Stomach (tissue), 9 donors: ENCODE results near the gene LILRB3. TPM values are rescaled to one million over a fixed set of nuclear protein-coding genes. Genes with fewer than 3 reads are reported as not detected.
"Not testable (repeated sequence)": the region's sequence is repeated elsewhere in the genome, so short reads cannot be mapped to it uniquely, and the experiment has no call there.

Source experiments
- DNase-seq, 2 donors: peaks; one replicate each; pipeline versions ENCODE4 v3.0.0 to v3.0.0-alpha.2; 2013 to 2019
- H3K27ac ChIP-seq, 5 donors: fragments of 200-600 bp in 4 of 5; sonication (generic) in 4 of 5; one replicate each; pipeline ENCODE4 v1.5.1; 2013 to 2019; ENCODE audit warnings: mild to moderate bottlenecking in 1 of 5, moderate library complexity in 1 of 5
- H3K27me3 ChIP-seq, 3 donors: fragments of 200-600 bp; sonication (generic); one replicate each; pipeline ENCODE4 v1.5.1; 2017 to 2019; ENCODE audit warnings: mixed run types in 1 of 3
- H3K36me3 ChIP-seq, 4 donors: fragments of 200-600 bp; sonication (generic); 1 replicate in 3 of 4; 2 replicates in 1 of 4; pipeline ENCODE4 v1.5.1; 2016 to 2019
- H3K4me1 ChIP-seq, 4 donors: fragments of 200-600 bp; sonication (generic); one replicate each; pipeline ENCODE4 v1.5.1; 2016 to 2019
- H3K4me3 ChIP-seq, 4 donors: fragments of 200-600 bp; sonication (generic) in 3 of 4; one replicate each; pipeline ENCODE4 v1.5.1; 2016 to 2019; ENCODE audit warnings: mild to moderate bottlenecking in 1 of 4
- H3K9me3 ChIP-seq, 4 donors: fragments of 200-600 bp; sonication (generic); one replicate each; pipeline ENCODE4 v1.5.1; 2016 to 2019
- EP300 ChIP-seq: sonication (generic); formaldehyde crosslinking; IDR thresholded peaks from one replicate; pipeline ENCODE4 v1.6.1; 2017; ENCODE audit warnings: antibody characterized with exemption
- POLR2A ChIP-seq, 4 donors: fragments of 450-650 bp; IDR thresholded peaks; one replicate each; pipeline ENCODE4 v1.6.1; 2016; ENCODE audit warnings: antibody characterized with exemption in 4 of 4, control low read depth in 2 of 4, mild to moderate bottlenecking in 1 of 4, moderate library complexity in 1 of 4
- POLR2AphosphoS5 ChIP-seq, 3 donors: sonication (generic); formaldehyde crosslinking; IDR thresholded peaks; one replicate each; pipeline ENCODE4 v1.6.1; 2016; ENCODE audit warnings: antibody characterized with exemption in 3 of 3
- WGBS, 5 donors: extraction: QIAGEN DNeasy Blood & Tissue Kit in 3 of 5; methylation state at CpG; one replicate each; pipeline versions ENCODE4 v1.1.5 to v1.1.7; 2013 to 2018; 5-methylcytosine and 5-hydroxymethylcytosine counted together
- intact Hi-C: fragments of 100-400 bp; cut with DNase I; formaldehyde crosslinking; loops from one replicate; pipeline ENCODE4 v1.15.1; 2023; ENCODE audit warnings: low total_unique reads
- polyA plus RNA-seq, 3 donors: library from polyadenylated mRNA; stranded (reverse); fragments of 200-250 nt; gene quantifications; one replicate each; pipeline ENCODE4 v1.2.3, GENCODE V29; 2013
- total RNA-seq, 5 donors: library from RNA; depleted of rRNA; stranded (reverse); fragments of >200 nt; gene quantifications; one replicate each; pipeline versions ENCODE4 v1.1.0 to v1.2.3, GENCODE V29; 2014 to 2016
- TF ChIP-seq, protein P1 (sequence below), 7 experiments: fragments of 450-650 bp in 4 of 7; fragments of 200-600 bp in 3 of 7; sonication (generic) in 3 of 7; IDR thresholded peaks; one replicate each; pipeline ENCODE4 v1.5.1; 2016 to 2019; ENCODE audit warnings: antibody characterized with exemption in 7 of 7, control low read depth in 2 of 7, mild to moderate bottlenecking in 1 of 7
- donor health status: healthy with polysubstance abuse.
- donor health status: Bipolar disorder and iron deficiency.
- donor health status: healthy.

Gene LILRB3
- total and polyA plus RNA-seq, 8 donors: 0.89 to 74.7 (median 2.5) TPM; not detected in 1

DNA sequence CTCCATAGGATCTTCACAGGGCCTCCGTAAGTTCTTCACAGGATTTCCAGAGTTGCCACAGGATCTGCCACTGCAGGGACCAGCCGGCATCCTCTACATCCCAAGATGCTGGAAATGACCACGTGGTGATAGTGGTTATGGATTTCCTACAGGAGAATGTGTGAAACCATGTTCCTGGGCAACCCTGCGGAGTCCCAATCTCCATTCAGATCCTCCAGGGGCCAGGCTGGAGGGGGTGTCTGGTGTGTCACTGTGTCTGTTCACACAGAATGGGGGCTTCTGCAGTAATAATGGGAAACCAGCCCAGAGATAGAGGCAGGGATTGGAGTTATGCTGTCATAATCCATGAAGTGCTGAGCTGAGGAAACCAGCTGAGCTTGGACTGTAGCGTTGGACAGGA, 11.1 kb upstream of the LILRB3 start:
- Histone ChIP-seq H3K4me1 (peaks cover 0 to 12% (median 3%) of the 10 kb centered on the region in 4 donors), H3K9me3 (peaks cover 0 to 6% (median 0%) of the 10 kb centered on the region in 4 donors), H3K36me3 (no peaks in the 10 kb centered on the region), H3K27me3 (peaks cover 0 to 33% (median 11%) of the 10 kb centered on the region in 3 donors), H3K4me3 (no peak overlapping the region), H3K27ac (no peak overlapping the region)
- DNase-seq: peak in 1 of 2 donors; percentile 11
- 4 to 73% (median 60%) methylated on average over 3 to 5 of the region's 5 CpGs for WGBS, 5 donors
- intact Hi-C loops: loop anchor here (5.0 kb wide), 1 partner anchor 62 kb away; the partner anchor contains the start of gene TMC4
- no peak for TF ChIP-seq POLR2AphosphoS5 (IDR thresholded peaks at IDR 0.05)
- no peak for TF ChIP-seq POLR2A (IDR thresholded peaks at IDR 0.05)
- no peak for TF ChIP-seq EP300
- TF ChIP-seq, protein P1, sequence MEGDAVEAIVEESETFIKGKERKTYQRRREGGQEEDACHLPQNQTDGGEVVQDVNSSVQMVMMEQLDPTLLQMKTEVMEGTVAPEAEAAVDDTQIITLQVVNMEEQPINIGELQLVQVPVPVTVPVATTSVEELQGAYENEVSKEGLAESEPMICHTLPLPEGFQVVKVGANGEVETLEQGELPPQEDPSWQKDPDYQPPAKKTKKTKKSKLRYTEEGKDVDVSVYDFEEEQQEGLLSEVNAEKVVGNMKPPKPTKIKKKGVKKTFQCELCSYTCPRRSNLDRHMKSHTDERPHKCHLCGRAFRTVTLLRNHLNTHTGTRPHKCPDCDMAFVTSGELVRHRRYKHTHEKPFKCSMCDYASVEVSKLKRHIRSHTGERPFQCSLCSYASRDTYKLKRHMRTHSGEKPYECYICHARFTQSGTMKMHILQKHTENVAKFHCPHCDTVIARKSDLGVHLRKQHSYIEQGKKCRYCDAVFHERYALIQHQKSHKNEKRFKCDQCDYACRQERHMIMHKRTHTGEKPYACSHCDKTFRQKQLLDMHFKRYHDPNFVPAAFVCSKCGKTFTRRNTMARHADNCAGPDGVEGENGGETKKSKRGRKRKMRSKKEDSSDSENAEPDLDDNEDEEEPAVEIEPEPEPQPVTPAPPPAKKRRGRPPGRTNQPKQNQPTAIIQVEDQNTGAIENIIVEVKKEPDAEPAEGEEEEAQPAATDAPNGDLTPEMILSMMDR (IDR thresholded peaks at IDR 0.05): no peak

DNA sequence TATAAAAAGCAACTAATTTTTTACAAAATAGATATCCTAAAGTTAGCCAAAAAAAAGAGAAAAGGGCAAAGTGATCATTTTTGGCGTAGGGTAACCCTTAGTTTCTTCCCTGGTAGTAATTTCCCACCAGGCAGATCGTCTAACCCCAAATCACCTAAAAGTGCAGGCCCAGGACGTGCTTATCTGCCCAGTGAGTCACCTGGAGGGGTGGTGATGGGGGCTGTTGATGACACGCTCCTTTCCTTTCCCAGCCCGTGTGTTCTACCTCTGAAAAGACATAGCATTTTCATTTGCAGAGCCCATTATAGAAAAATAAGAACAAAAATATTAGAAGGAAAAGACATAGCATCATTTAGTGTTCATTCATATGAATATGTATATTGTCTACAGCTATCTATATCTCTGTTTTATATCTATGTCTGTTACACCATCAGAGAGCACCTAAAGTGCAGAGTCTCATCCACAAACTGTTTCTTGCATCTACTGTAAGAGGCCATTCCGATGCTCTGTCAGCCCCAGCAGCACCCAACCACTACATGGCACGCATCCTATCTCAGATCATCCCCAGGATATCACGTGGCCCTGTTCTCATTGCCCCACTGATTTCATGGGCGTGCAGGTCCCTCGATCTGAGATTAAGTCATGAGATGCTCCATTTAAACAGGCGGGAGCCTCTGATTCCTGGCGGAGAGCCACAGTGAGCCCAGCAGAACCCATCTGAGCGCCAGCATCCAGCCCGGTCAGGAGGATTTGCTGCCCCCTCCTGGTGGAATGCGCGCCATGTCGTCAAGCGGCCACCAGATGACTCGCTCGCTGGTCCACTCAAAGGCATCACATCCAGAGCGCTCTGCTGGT, 8.5 kb upstream of the LILRB3 start:
- intact Hi-C loops: loop anchor here (5.0 kb wide), 1 partner anchor 59 kb away; the partner anchor contains the start of gene TMC4
- Histone ChIP-seq H3K27me3 (peaks cover 0 to 31% (median 10%) of the 10 kb centered on the region in 3 donors), H3K4me1 (peaks cover 0 to 12% (median 3%) of the 10 kb centered on the region in 4 donors), H3K27ac (no peak overlapping the region), H3K9me3 (peaks cover 0 to 6% (median 0%) of the 10 kb centered on the region in 4 donors), H3K4me3 (no peak overlapping the region), H3K36me3 (no peaks in the 10 kb centered on the region)
- DNase-seq: peak; percentile 92 to 94
- no peak for TF ChIP-seq EP300
- TF ChIP-seq, protein P1 (IDR thresholded peaks at IDR 0.05): peak in 5 of 7 experiments; percentile 81 to 90 (median 90)
- peak in 2 of 3 donors; percentile 12 to 49 for TF ChIP-seq POLR2AphosphoS5 (IDR thresholded peaks at IDR 0.05)
- no peak for TF ChIP-seq POLR2A (IDR thresholded peaks at IDR 0.05)
- 11 to 19% (median 16%) methylated on average over 18 to 21 of the region's 21 CpGs for WGBS, 5 donors

DNA sequence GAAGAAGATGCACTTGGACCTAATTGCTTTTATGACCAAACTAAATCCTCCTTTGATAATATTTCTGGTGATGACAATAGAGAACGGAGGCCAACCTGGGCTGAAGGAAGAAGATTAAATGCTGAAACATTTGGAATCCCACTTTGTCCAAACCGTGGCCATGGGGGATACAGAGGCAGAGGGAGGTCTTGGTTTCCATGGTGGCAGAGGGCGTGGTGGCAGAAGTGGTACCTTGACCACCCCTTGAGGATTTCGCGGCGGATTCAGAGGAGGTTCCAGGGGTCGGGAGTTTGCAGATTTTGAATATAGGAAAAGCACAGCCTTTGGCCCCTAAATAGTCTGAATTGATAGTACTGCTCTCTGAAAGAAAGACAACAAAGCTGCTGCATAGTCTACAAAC, 7.2 kb upstream of the LILRB3 start:
- Histone ChIP-seq H3K9me3 (peaks cover 0 to 4% (median 0%) of the 10 kb centered on the region in 4 donors), H3K4me3 (no peak overlapping the region), H3K27me3 (peaks cover 0 to 23% (median 10%) of the 10 kb centered on the region in 3 donors), H3K4me1 (peaks cover 0 to 12% (median 3%) of the 10 kb centered on the region in 4 donors), H3K36me3 (no peaks in the 10 kb centered on the region), H3K27ac (no peak overlapping the region)
- intact Hi-C loops: loop anchor here (5.0 kb wide), 1 partner anchor 58 kb away; the partner anchor contains the start of gene TMC4
- no peak for DNase-seq
- TF ChIP-seq POLR2A (IDR thresholded peaks at IDR 0.05): no peak
- no peak for TF ChIP-seq EP300
- no peak for TF ChIP-seq POLR2AphosphoS5 (IDR thresholded peaks at IDR 0.05)
- TF ChIP-seq, protein P1 (IDR thresholded peaks at IDR 0.05): no peak
- WGBS, 5 donors: 70 to 72% (median 71%) methylated on average over 7 of the region's 7 CpGs

- Histone ChIP-seq H3K9me3 (no peaks in the 10 kb centered on the region), H3K27me3 (peaks cover 0 to 24% (median 9%) of the 10 kb centered on the region in 3 donors)
Measured at GRCh38 chr19:54229146-54229545, 6.3 kb upstream of the LILRB3 start.

GRCh38 chr19:54224619-54225018, 1.8 kb upstream of the LILRB3 start:
- DNase-seq, H3K9me3 ChIP-seq, H3K36me3 ChIP-seq, H3K27ac ChIP-seq, H3K4me1 ChIP-seq, H3K4me3 ChIP-seq, intact Hi-C loops: not testable (repeated sequence)
- WGBS, 5 donors: 73 to 80% (median 78%) methylated on average over 9 to 10 of the region's 10 CpGs
- H3K27me3 ChIP-seq: peaks cover 0 to 33% (median 16%) of the 10 kb centered on the region in 3 donors

More at GRCh38 chr19:54229146-54229545, 6.3 kb upstream of the LILRB3 start:
- WGBS, 5 donors: 82 to 94% (median 89%) methylated on average over 8 of the region's 8 CpGs
- TF ChIP-seq POLR2AphosphoS5 (IDR thresholded peaks at IDR 0.05) (no peak), EP300 (no peak)
- Histone ChIP-seq H3K36me3 (no peaks in the 10 kb centered on the region), H3K4me3 (no peak overlapping the region), H3K27ac (no peak overlapping the region), H3K4me1 (peaks cover 0 to 12% (median 3%) of the 10 kb centered on the region in 4 donors)
- intact Hi-C loops: no loop called here
- DNase-seq: no peak

- not testable (repeated sequence) for H3K9me3 ChIP-seq, DNase-seq, H3K4me1 ChIP-seq, H3K36me3 ChIP-seq, H3K4me3 ChIP-seq, H3K27ac ChIP-seq
- peaks cover 0 to 37% (median 16%) of the 10 kb centered on the region in 3 donors for H3K27me3 ChIP-seq
- intact Hi-C loops: loop anchor here (2.0 kb wide), 1 partner anchor 23 kb away; no protein-coding TSS in a partner anchor
- 42 to 65% (median 47%) methylated on average over 4 to 5 of the region's 5 CpGs for WGBS, 5 donors
Measured at GRCh38 chr19:54223937-54224281, 1.1 kb upstream of the LILRB3 start.

DNA sequence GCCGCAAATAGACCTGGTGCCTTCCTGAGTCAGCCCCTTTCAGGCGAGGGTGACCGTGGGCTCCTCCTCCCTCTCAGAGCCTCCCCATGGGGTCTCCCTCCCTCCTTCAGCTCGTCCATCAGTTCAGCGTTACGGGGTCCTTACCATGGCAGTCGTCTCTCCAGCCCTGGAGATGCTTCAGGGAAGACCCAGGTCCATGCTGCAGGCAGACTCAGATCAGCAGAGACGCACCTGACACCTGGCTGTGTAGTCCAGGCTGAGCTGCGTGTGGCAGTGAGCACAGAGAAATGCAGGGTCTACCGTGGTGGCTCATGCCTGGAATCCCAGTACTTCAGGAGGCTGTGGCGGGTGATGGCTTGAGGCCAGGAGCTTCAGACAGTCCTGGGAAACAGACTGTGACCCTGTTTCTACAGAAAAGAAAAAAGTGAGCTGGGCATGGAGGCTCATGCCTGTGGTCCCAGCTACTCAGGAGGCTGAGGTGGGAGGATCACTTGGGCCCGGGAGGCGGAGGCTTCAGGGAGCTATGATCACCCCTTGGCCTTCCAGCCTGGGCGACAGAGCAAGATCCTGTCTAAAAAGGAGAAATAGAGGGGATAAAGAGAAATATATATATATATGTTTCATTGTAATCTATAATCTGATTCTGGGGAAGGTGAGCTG, 600 bp upstream of the LILRB3 start:
- not testable (repeated sequence) for H3K9me3 ChIP-seq, H3K4me1 ChIP-seq, DNase-seq
- Histone ChIP-seq H3K27me3 (peaks cover 0 to 37% (median 16%) of the 10 kb centered on the region in 3 donors), H3K36me3 (peaks cover 0 to 14% (median 6%) of the 10 kb centered on the region in 4 donors), H3K27ac (peak overlapping the region in 2 of 5 donors; percentile 49 to 71), H3K4me3 (peak overlapping the region in 1 of 4 donors; percentile 32)
- intact Hi-C loops: loop anchor here (2.0 kb wide), 1 partner anchor 23 kb away; no protein-coding TSS in a partner anchor
- 46 to 50% (median 48%) methylated on average over 14 of the region's 14 CpGs for WGBS, 5 donors
